Neuronal stem cell (in vitro differentiated cells): ENCODE measurements around the gene UNKL.
A peak's percentile ranks its signal among the peaks of the same experiment; 100 is the strongest.

Source experiments
- DNase-seq: peaks from one replicate; pipeline ENCODE4 v3.0.0-alpha.2; 2013; ENCODE audit warnings: low spot score
- H2AFZ ChIP-seq: one replicate; pipeline ENCODE4 v1.6.1; 2013; ENCODE audit warnings: mild to moderate bottlenecking, low read length, inconsistent platforms
- H2AK5ac ChIP-seq: 2 replicates; pipeline ENCODE4 v1.6.1; 2013; ENCODE audit warnings: low read depth, mild to moderate bottlenecking, inconsistent platforms, low read length, moderate library complexity, mixed read lengths
- H2BK120ac ChIP-seq: 2 replicates; pipeline ENCODE4 v1.6.1; 2013; ENCODE audit warnings: low read depth, mild to moderate bottlenecking, inconsistent platforms, low read length, moderate library complexity, mixed read lengths
- H2BK12ac ChIP-seq: one replicate; pipeline ENCODE4 v1.6.1; 2013; ENCODE audit warnings: low read length, inconsistent platforms
- H2BK15ac ChIP-seq: 2 replicates; pipeline ENCODE4 v1.6.1; 2013; ENCODE audit warnings: mild to moderate bottlenecking, low read length, inconsistent platforms, mixed read lengths
- H2BK5ac ChIP-seq: one replicate; pipeline ENCODE4 v1.6.1; 2013; ENCODE audit warnings: inconsistent platforms, mild to moderate bottlenecking, low read length, moderate library complexity
- H3K14ac ChIP-seq: one replicate; pipeline ENCODE4 v1.6.1; 2013; ENCODE audit warnings: low read length, inconsistent platforms
- H3K18ac ChIP-seq: 2 replicates; pipeline ENCODE4 v1.6.1; 2013; ENCODE audit warnings: low read length, inconsistent platforms
- H3K23ac ChIP-seq: 2 replicates; pipeline ENCODE4 v1.6.1; 2013; ENCODE audit warnings: low read depth, mild to moderate bottlenecking, mixed read lengths, low read length, inconsistent platforms; ENCODE audit not compliant: poor library complexity
- H3K27ac ChIP-seq: replicated peaks from 3 replicates; pipeline ENCODE4 v1.5.1; 2013; ENCODE audit warnings: low read length, inconsistent platforms
- H3K27me3 ChIP-seq, 3 experiments: 2 replicates each; pipeline ENCODE4 v1.6.1; 2013; ENCODE audit warnings: low read length in 3 of 3, mild to moderate bottlenecking in 2 of 3, inconsistent platforms in 1 of 3, low read depth in 1 of 3, mixed read lengths in 1 of 3, moderate library complexity in 1 of 3; ENCODE audit not compliant: control insufficient read depth in 3 of 3, insufficient read depth in 3 of 3
- H3K36me3 ChIP-seq, 2 donors: replicated peaks in 1 of 2; 2 replicates each; pipeline ENCODE4 v1.6.1; 2013; ENCODE audit warnings: low read length in 2 of 2; ENCODE audit not compliant: control insufficient read depth in 2 of 2, insufficient read depth in 2 of 2
- H3K4ac ChIP-seq: 2 replicates; pipeline ENCODE4 v1.6.1; 2013; ENCODE audit warnings: inconsistent platforms, mild to moderate bottlenecking, low read length, moderate library complexity
- H3K4me1 ChIP-seq, 2 donors: 1 replicate in 1 of 2; 2 replicates in 1 of 2; pipeline ENCODE4 v1.6.1; 2013; ENCODE audit warnings: low read length in 2 of 2, low read depth in 1 of 2; ENCODE audit not compliant: control insufficient read depth in 2 of 2, insufficient read depth in 1 of 2
- H3K4me2 ChIP-seq: one replicate; pipeline ENCODE4 v1.6.1; 2013; ENCODE audit warnings: mild to moderate bottlenecking, low read length, inconsistent platforms; ENCODE audit not compliant: insufficient read depth, poor library complexity, severe bottlenecking
- H3K4me3 ChIP-seq, 2 donors: 2 replicates each; pipeline ENCODE4 v1.5.1; 2013; ENCODE audit warnings: low read length in 2 of 2, mild to moderate bottlenecking in 2 of 2, inconsistent platforms in 1 of 2, moderate library complexity in 1 of 2
- H3K79me1 ChIP-seq: one replicate; pipeline ENCODE4 v1.6.1; 2013; ENCODE audit warnings: low read depth, mild to moderate bottlenecking, inconsistent platforms, low read length, moderate library complexity
- H3K9ac ChIP-seq: one replicate; pipeline ENCODE4 v1.6.1; 2013; ENCODE audit warnings: mild to moderate bottlenecking, low read depth, low read length, inconsistent platforms; ENCODE audit not compliant: poor library complexity
- H3K9me3 ChIP-seq, 2 donors: replicated peaks in 1 of 2; 2 replicates each; pipeline versions ENCODE3 to v1.6.1; 2013; ENCODE audit warnings: low read length in 2 of 2, mild to moderate bottlenecking in 2 of 2, inconsistent platforms in 1 of 2, low read depth in 1 of 2, mixed read lengths in 1 of 2, moderate library complexity in 1 of 2; ENCODE audit not compliant: control insufficient read depth in 2 of 2, insufficient read depth in 1 of 2
- H4K8ac ChIP-seq: one replicate; pipeline ENCODE4 v1.6.1; 2013; ENCODE audit warnings: low read depth, mild to moderate bottlenecking, inconsistent platforms, low read length, moderate library complexity
- H4K91ac ChIP-seq: one replicate; pipeline ENCODE4 v1.6.1; 2013; ENCODE audit warnings: low read length, low read depth, mild to moderate bottlenecking, inconsistent platforms; ENCODE audit not compliant: poor library complexity
- WGBS, 2 donors: extraction: QIAGEN DNeasy Blood & Tissue Kit; methylation state at CpG; one replicate each; pipeline ENCODE4 v1.1.7; 2013; ENCODE audit warnings: missing lambda C conversion rate in 2 of 2, mixed read lengths in 1 of 2; ENCODE audit not compliant: insufficient read length in 2 of 2, insufficient replicate concordance in 1 of 2; ENCODE audit errors: extremely low coverage in 2 of 2; 5-methylcytosine and 5-hydroxymethylcytosine counted together

Gene UNKL

DNA sequence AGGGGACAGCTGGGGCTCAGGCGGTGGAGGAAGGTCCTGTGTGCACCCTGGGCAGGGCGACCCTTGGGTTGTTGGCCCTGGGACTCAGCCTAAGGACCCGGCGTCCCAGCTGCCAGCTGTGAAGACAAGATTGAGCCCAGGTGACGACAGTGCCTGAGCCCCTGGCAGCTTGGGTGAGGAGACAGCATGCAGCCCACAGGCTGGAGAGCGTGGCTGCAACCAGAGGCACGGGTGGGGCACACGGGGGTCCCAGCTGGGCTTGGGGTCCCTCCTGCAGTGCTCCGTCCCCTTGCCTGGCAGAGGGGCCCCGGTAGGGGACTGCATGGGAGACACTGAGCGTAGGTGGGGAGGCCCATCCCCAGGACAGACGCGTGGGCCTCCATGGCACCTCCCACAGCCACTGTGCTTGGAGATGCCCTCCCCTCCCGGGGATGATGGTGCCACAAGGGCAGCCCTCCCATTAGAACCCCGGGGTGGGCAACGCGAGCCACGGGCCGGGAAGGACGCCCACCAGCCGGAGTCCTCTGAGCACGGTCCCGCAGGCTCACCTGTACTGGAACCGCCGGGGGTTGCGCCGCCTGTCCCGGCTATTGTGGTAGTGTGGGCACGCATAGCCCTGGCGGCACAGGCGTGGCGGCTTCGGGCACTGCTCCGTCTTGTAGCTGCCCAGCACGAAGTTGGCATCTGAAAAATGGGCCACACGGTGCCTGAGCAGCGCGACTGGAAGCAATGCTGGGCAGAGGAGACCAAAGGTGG, 15.5 kb downstream of the UNKL start:
- Histone ChIP-seq H3K27ac (no peak overlapping the region), H3K14ac (peak overlapping the region; percentile 38), H2BK15ac (no peak overlapping the region), H3K23ac (peak overlapping the region; percentile 73), H3K18ac (no peak overlapping the region), H3K36me3 (peaks cover 24 to 25% of the 10 kb centered on the region in 2 donors), H3K4me3 (no peak overlapping the region), H2BK120ac (no peak overlapping the region), H2BK5ac (peak overlapping the region; percentile 39), H2AK5ac (no peak overlapping the region), H2AFZ (no peak overlapping the region), H3K4ac (no peak overlapping the region), H4K91ac (no peak overlapping the region), H3K27me3 (no peaks in the 10 kb centered on the region), H3K4me1 (no peaks in the 10 kb centered on the region), H3K9ac (peak overlapping the region; percentile 70), H3K9me3 (no peaks in the 10 kb centered on the region), H3K79me1 (peaks cover 11% of the 10 kb centered on the region), H3K4me2 (no peak overlapping the region), H2BK12ac (peak overlapping the region; percentile 30), H4K8ac (no peak overlapping the region)
- DNase-seq = no peak
- no CpG with 5 or more reads among the region's 38 CpGs for WGBS, 2 donors

- Histone ChIP-seq H3K18ac (no peak overlapping the region), H3K79me1 (peaks cover 10% of the 10 kb centered on the region), H3K4me1 (no peaks in the 10 kb centered on the region), H2BK5ac (no peak overlapping the region), H2AK5ac (no peak overlapping the region), H3K36me3 (peaks cover 23 to 27% of the 10 kb centered on the region in 2 donors), H3K27me3 (no peaks in the 10 kb centered on the region), H2BK120ac (no peak overlapping the region), H3K9me3 (no peaks in the 10 kb centered on the region), H4K91ac (no peak overlapping the region), H3K4me2 (no peak overlapping the region), H3K23ac (no peak overlapping the region), H2AFZ (no peak overlapping the region), H4K8ac (no peak overlapping the region), H3K14ac (no peak overlapping the region), H3K27ac (no peak overlapping the region), H3K9ac (no peak overlapping the region), H2BK15ac (no peak overlapping the region), H3K4me3 (no peak overlapping the region), H3K4ac (no peak overlapping the region), H2BK12ac (no peak overlapping the region)
- DNase-seq = no peak
- no CpG with 5 or more reads among the region's 9 CpGs for WGBS, 2 donors
These were observed 16.2 kb downstream of the UNKL start for GRCh38 chr16:1398351-1398750.

DNA sequence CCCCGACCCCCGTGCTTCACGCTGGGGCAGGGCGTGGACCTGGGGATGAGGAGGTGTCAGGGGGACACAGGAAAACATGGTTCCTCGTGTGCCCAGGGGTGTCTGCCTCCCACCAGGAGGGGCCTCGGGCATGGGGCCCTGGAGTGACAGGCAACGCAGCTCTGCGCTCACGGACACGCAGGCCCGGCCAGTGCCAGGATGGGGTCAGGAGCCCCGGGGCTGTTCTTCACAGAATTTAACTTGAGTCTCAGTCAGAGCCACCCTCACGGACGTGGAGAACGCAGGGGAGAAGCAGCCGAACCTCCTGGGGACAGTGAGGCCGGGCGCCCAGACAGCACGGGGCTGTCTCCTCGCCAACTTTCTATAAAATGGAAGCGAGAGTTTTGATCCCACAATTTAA, 16.7 kb downstream of the UNKL start:
- H3K4me1 ChIP-seq = no peaks in the 10 kb centered on the region
- peaks cover 21 to 29% of the 10 kb centered on the region in 2 donors for H3K36me3 ChIP-seq
- H3K4me3 ChIP-seq = no peak overlapping the region
- no peak overlapping the region for H3K23ac ChIP-seq
- no peak overlapping the region for H3K9ac ChIP-seq
- no peak overlapping the region for H3K27ac ChIP-seq
- H3K14ac ChIP-seq = no peak overlapping the region
- H2AK5ac ChIP-seq = no peak overlapping the region
- no peak overlapping the region for H2BK120ac ChIP-seq
- peaks cover 10% of the 10 kb centered on the region for H3K79me1 ChIP-seq
- H3K18ac ChIP-seq = no peak overlapping the region
- H2AFZ ChIP-seq = no peak overlapping the region
- H4K8ac ChIP-seq = no peak overlapping the region
- H3K9me3 ChIP-seq = no peaks in the 10 kb centered on the region
- H3K4ac ChIP-seq = no peak overlapping the region
- no peak overlapping the region for H2BK5ac ChIP-seq
- no peak overlapping the region for H3K4me2 ChIP-seq
- H4K91ac ChIP-seq = no peak overlapping the region
- H3K27me3 ChIP-seq = no peaks in the 10 kb centered on the region
- no peak overlapping the region for H2BK12ac ChIP-seq
- no peak overlapping the region for H2BK15ac ChIP-seq
- WGBS, 2 donors = no CpG with 5 or more reads among the region's 21 CpGs
- DNase-seq = no peak

GRCh38 chr16:1395444-1396031, 19.0 kb downstream of the UNKL start:
- Histone ChIP-seq H3K23ac (no peak overlapping the region), H3K4me3 (no peak overlapping the region), H3K9ac (no peak overlapping the region), H2BK5ac (no peak overlapping the region), H4K8ac (no peak overlapping the region), H3K18ac (no peak overlapping the region), H3K4me1 (no peaks in the 10 kb centered on the region), H3K9me3 (no peaks in the 10 kb centered on the region), H3K4ac (no peak overlapping the region), H2BK15ac (no peak overlapping the region), H3K4me2 (no peak overlapping the region), H2AK5ac (no peak overlapping the region), H2BK12ac (no peak overlapping the region), H4K91ac (no peak overlapping the region), H3K79me1 (peaks cover 4% of the 10 kb centered on the region), H3K27me3 (no peaks in the 10 kb centered on the region), H3K36me3 (peaks cover 18% of the 10 kb centered on the region in 2 donors), H2BK120ac (no peak overlapping the region), H2AFZ (no peak overlapping the region), H3K14ac (no peak overlapping the region), H3K27ac (no peak overlapping the region)
- no CpG with 5 or more reads among the region's 22 CpGs for WGBS, 2 donors
- no peak for DNase-seq
